T-cell (primary cell): ENCODE data around the gene TEX11. TPM values are rescaled to one million over a fixed set of nuclear protein-coding genes. Genes with fewer than 3 reads are reported as not detected.
"Not testable (repeated sequence)": the region's sequence is repeated elsewhere in the genome, so short reads cannot be mapped to it uniquely, and the experiment has no call there.

Source experiments
- ATAC-seq, 4 experiments: fragments of 200-7000 bp in 3 of 4; fragments of 150-1000 bp in 1 of 4; cut with Tn5 transposase; replicated peaks in 1 of 4; 1 replicate in 3 of 4; 2 replicates in 1 of 4; pipeline ENCODE4 v1.10.0; 2021; ENCODE audit warnings: moderate library complexity in 3 of 4, mild to moderate bottlenecking in 2 of 4, moderate number of reproducible peaks in 1 of 4
- CTCF ChIA-PET, 2 donors: fragments of 300-600 bp; sonication (Branson Sonifier 250); formaldehyde crosslinking; loops; one replicate each; lab custom pipeline; 2022; ENCODE audit warnings: antibody characterized with exemption in 2 of 2; lab: Charles Lee
- POLR2A ChIA-PET, 2 donors: fragments of 300-600 bp; sonication (Branson Sonifier 250); formaldehyde crosslinking; loops; one replicate each; lab custom pipeline; 2022; ENCODE audit warnings: antibody characterized with exemption in 2 of 2; lab: Charles Lee
- DNase-seq, 35 experiments: peaks; one replicate each; pipeline versions ENCODE4 v3.0.0 to v3.0.0-alpha.2; 2013 to 2023
- H3K27ac ChIP-seq: one replicate; pipeline ENCODE4 v1.5.1; 2013; ENCODE audit warnings: low read length
- H3K27me3 ChIP-seq, 2 experiments: replicated peaks in 1 of 2; 1 replicate in 1 of 2; 2 replicates in 1 of 2; pipeline versions ENCODE4 v1.6.1 to v1.7.0; 2013; ENCODE audit warnings: low read length in 1 of 2, mixed read lengths in 1 of 2; ENCODE audit not compliant: control insufficient read depth in 2 of 2, insufficient read depth in 2 of 2; ENCODE audit errors: extremely low read depth in 1 of 2
- H3K36me3 ChIP-seq, 2 donors: 1 replicate in 1 of 2; 2 replicates in 1 of 2; pipeline versions ENCODE4 v1.6.1 to v1.7.0; 2013; ENCODE audit warnings: low read length in 1 of 2; ENCODE audit not compliant: control insufficient read depth in 2 of 2, insufficient read depth in 1 of 2; ENCODE audit errors: extremely low read depth in 1 of 2
- H3K4me1 ChIP-seq, 2 experiments: 1 replicate in 1 of 2; 2 replicates in 1 of 2; pipeline versions ENCODE4 v1.6.1 to v1.7.0; 2013; ENCODE audit warnings: low read length in 2 of 2, mixed read lengths in 1 of 2; ENCODE audit not compliant: insufficient read depth in 2 of 2, control insufficient read depth in 1 of 2; ENCODE audit errors: extremely low read depth in 1 of 2
- H3K4me3 ChIP-seq, 2 donors: 1 replicate in 1 of 2; 2 replicates in 1 of 2; pipeline versions ENCODE4 v1.5.1 to v1.7.0; 2013; ENCODE audit warnings: mild to moderate bottlenecking in 2 of 2, low read length in 1 of 2, moderate library complexity in 1 of 2; ENCODE audit not compliant: control insufficient read depth in 1 of 2; ENCODE audit errors: extremely low read depth in 1 of 2
- H3K9me3 ChIP-seq: 2 replicates; pipeline ENCODE4 v1.7.0; 2013
- H3K27ac Mint-ChIP-seq, 2 donors: one replicate each; pipeline ENCODE4 v1.8.0; 2020 to 2021; ENCODE audit warnings: mild to moderate bottlenecking in 2 of 2, mixed read lengths in 2 of 2
- H3K27me3 Mint-ChIP-seq, 2 donors: one replicate each; pipeline ENCODE4 v1.8.0; 2021 to 2022; ENCODE audit warnings: mixed read lengths in 2 of 2
- H3K36me3 Mint-ChIP-seq: one replicate; pipeline ENCODE4 v1.8.0; 2021; ENCODE audit warnings: mixed read lengths
- H3K4me1 Mint-ChIP-seq, 3 donors: one replicate each; pipeline ENCODE4 v1.8.0; 2020 to 2022; ENCODE audit warnings: mixed read lengths in 3 of 3, mild to moderate bottlenecking in 1 of 3
- H3K4me3 Mint-ChIP-seq, 3 donors: one replicate each; pipeline ENCODE4 v1.8.0; 2020 to 2022; ENCODE audit warnings: mild to moderate bottlenecking in 3 of 3, mixed read lengths in 3 of 3, moderate library complexity in 3 of 3
- H3K9me3 Mint-ChIP-seq, 3 donors: one replicate each; pipeline ENCODE4 v1.8.0; 2020 to 2022; ENCODE audit warnings: mixed read lengths in 3 of 3
- WGBS: methylation state at CpG from one replicate; pipeline ENCODE4 v1.1.5; 2013; ENCODE audit warnings: missing lambda C conversion rate; ENCODE audit not compliant: insufficient coverage; 5-methylcytosine and 5-hydroxymethylcytosine counted together
- total RNA-seq, 35 experiments: library from RNA in 6 of 35; stranded (reverse) in 6 of 35; fragments of 120-200 nt in 1 of 35; gene quantifications; one replicate each; pipeline versions ENCODE4 v1.2.1 to v1.2.4 and lab custom pipeline; 2013 to 2026

TEX11 gene
- total RNA-seq, 5 donors from 2014 or later (not counting 1 experiment from before 2014, with no cell fraction given): not detected

DNA sequence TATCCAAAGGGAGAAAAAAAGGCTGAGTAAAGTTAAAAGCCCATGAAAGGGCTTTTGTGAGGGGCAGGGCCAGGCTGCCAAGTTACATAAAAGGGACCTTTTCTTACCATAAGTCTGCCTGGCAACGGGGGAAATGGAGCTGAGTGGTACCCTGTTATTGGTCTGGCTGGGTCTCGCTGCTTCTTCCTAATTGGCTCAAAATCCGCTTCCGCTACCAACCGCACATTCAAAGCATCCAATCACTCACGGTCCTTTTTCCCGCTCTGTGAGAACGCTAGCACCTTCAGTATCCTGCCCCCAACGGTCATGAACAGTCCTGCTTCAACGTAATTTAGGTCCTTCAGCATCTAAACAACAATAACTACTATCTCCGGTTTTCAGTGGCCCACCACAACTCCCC lies 611 bp downstream of the TEX11 start:
- Mint-ChIP-seq H3K4me1 (no peaks in the 10 kb centered on the region), H3K9me3 (no peaks in the 10 kb centered on the region), H3K4me3 (no peak overlapping the region), H3K36me3 (no peaks in the 10 kb centered on the region), H3K27ac (no peak overlapping the region), H3K27me3 (peaks cover 0 to 4% of the 10 kb centered on the region in 2 donors)
- 83% methylated on average over 10 of the region's 11 CpGs for WGBS
- H3K36me3 ChIP-seq: no peaks in the 10 kb centered on the region
- H3K4me3 ChIP-seq: no peak overlapping the region
- H3K27me3 ChIP-seq: no peaks in the 10 kb centered on the region
- no peaks in the 10 kb centered on the region for H3K4me1 ChIP-seq
- DNase-seq (no peak), ATAC-seq (no peak)
- no peaks in the 10 kb centered on the region for H3K9me3 ChIP-seq
- no peak overlapping the region for H3K27ac ChIP-seq
- ChIA-PET CTCF (no interaction called here), POLR2A (no interaction called here)

DNA sequence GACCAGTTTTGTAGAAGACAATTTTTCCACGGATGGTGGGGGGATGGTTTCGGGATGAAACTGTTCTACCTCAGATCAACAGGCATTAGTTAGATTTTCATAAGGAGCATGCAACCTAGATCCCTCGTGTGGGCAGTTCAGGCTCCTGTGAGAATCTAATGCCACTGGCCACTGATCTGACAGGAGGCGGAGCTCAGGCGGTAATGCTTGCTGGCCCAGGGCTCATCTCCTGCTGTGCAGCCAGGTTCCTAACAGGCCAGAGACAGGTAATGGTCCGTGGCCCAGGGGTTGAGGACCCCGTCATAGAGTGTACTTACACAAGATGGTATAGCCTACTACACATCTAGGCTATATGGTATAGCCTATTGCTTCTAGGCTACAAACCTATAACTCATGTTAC lies 7.0 kb downstream of the TEX11 start:
- no peaks in the 10 kb centered on the region for H3K9me3 Mint-ChIP-seq
- no peaks in the 10 kb centered on the region for H3K4me1 Mint-ChIP-seq
- no peaks in the 10 kb centered on the region for H3K36me3 ChIP-seq
- H3K27ac ChIP-seq: no peak overlapping the region
- ChIA-PET POLR2A (no interaction called here), CTCF (no interaction called here)
- no peak overlapping the region for H3K4me3 Mint-ChIP-seq
- no peaks in the 10 kb centered on the region for H3K27me3 ChIP-seq
- no peak overlapping the region for H3K27ac Mint-ChIP-seq
- no peaks in the 10 kb centered on the region for H3K9me3 ChIP-seq
- DNase-seq (no peak), ATAC-seq (no peak)
- no peak overlapping the region for H3K4me3 ChIP-seq
- 80% methylated on average over 1 of the region's 7 CpGs for WGBS
- H3K4me1 ChIP-seq: no peaks in the 10 kb centered on the region
- no peaks in the 10 kb centered on the region for H3K36me3 Mint-ChIP-seq
- no peaks in the 10 kb centered on the region for H3K27me3 Mint-ChIP-seq

DNA sequence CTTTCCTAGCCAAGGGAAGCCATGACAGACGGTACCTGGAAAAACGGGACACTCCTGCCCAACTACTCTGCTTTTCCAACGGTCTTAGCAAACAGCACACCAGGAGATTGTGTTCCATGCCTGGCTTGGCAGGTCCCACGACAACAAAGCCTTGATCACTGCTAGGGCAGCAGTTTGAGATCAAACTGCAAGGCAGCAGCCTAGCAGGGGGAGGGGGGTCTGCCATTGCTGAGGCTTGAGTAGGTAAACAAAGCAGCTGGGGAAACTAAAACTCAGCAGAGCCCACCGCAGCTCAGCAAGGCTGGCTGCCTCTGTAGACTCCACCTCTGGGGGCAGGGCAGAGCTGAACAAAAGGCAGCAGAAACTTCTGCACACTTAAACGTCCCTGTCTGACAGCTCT lies 18.1 kb downstream of the TEX11 start:
- H3K9me3 Mint-ChIP-seq, H3K4me1 ChIP-seq, H3K9me3 ChIP-seq, POLR2A ChIA-PET, CTCF ChIA-PET, H3K36me3 Mint-ChIP-seq, ATAC-seq, H3K27me3 ChIP-seq, H3K4me3 ChIP-seq, H3K4me3 Mint-ChIP-seq, H3K27ac Mint-ChIP-seq, H3K36me3 ChIP-seq, DNase-seq, H3K27ac ChIP-seq, H3K4me1 Mint-ChIP-seq: not testable (repeated sequence)
- peaks cover 8 to 41% of the 10 kb centered on the region in 2 donors for H3K27me3 Mint-ChIP-seq
- WGBS: 60% methylated on average over 1 of the region's 6 CpGs

DNA sequence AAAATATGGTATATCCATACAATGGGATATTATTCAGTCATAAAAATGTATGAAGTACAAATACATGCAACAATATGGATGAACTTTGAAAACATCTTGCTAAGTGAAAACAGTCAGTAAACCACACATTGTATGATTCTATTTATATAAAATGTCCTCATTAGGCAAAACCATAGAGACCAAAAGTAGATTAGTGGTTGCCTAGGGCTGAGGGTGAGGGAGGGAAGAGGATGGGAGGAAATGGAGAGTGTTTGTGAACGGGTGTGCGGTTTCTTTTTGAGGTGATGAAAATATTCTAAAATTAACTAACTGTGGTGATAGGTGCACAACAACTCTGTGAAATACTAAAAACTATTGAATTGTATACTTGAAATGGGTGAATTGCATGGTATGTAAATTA lies 29.6 kb downstream of the TEX11 start:
- H3K9me3 Mint-ChIP-seq: no peaks in the 10 kb centered on the region
- POLR2A ChIA-PET: no interaction called here
- H3K4me1 Mint-ChIP-seq: peaks cover 0 to 8% (median 3%) of the 10 kb centered on the region in 3 donors
- Histone ChIP-seq H3K4me1 (no peaks in the 10 kb centered on the region), H3K9me3 (no peaks in the 10 kb centered on the region), H3K27me3 (no peaks in the 10 kb centered on the region), H3K27ac (no peak overlapping the region), H3K4me3 (no peak overlapping the region), H3K36me3 (no peaks in the 10 kb centered on the region)
- ATAC-seq: no peak
- no peaks in the 10 kb centered on the region for H3K36me3 Mint-ChIP-seq
- peak in 1 of 35 experiments; percentile 5 for DNase-seq
- CTCF ChIA-PET: no interaction called here
- H3K27ac Mint-ChIP-seq: no peak overlapping the region
- no CpG with 5 or more reads among the region's 2 CpGs for WGBS
- peaks cover 2 to 5% of the 10 kb centered on the region in 2 donors for H3K27me3 Mint-ChIP-seq
- peak overlapping the region in 1 of 3 donors; percentile 21 for H3K4me3 Mint-ChIP-seq

DNA sequence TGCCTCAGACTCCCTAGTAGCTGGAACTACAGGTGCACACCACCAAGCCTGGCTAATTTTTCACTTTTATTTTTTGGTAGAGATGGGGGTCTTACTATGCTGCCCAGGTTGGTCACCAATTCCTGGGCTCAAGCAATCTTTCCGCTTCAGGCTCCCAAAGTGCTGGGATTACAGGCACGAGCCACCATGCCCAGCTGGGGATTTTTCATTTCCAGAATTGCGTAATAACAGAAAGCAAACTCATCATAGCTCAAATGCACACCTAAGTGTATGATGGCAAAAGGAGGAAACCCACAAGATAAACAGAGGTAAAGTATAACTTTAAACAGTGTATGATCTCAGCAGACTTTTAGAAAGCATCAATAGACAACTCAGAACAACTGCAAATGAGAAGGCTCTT lies 56.2 kb downstream of the TEX11 start:
- H3K4me1 Mint-ChIP-seq: no peaks in the 10 kb centered on the region
- H3K9me3 ChIP-seq: no peaks in the 10 kb centered on the region
- CTCF ChIA-PET: interaction anchor here in 1 of 2 donors (0.7 kb wide), 1 partner anchor 1425 kb away, joined by 3 read pairs; the partner anchor contains the start of gene RPS4X
- DNase-seq: no peak
- no peaks in the 10 kb centered on the region for H3K27me3 ChIP-seq
- no peaks in the 10 kb centered on the region for H3K9me3 Mint-ChIP-seq
- H3K36me3 Mint-ChIP-seq: no peaks in the 10 kb centered on the region
- no peaks in the 10 kb centered on the region for H3K36me3 ChIP-seq
- WGBS: no CpG with 5 or more reads among the region's 3 CpGs
- H3K4me3 ChIP-seq: no peak overlapping the region
- H3K4me1 ChIP-seq: no peaks in the 10 kb centered on the region
- H3K4me3 Mint-ChIP-seq: no peak overlapping the region
- POLR2A ChIA-PET: no interaction called here
- no peak overlapping the region for H3K27ac ChIP-seq
- H3K27ac Mint-ChIP-seq: no peak overlapping the region
- H3K27me3 Mint-ChIP-seq: peaks cover 0 to 21% of the 10 kb centered on the region in 2 donors
- ATAC-seq: no peak

DNA sequence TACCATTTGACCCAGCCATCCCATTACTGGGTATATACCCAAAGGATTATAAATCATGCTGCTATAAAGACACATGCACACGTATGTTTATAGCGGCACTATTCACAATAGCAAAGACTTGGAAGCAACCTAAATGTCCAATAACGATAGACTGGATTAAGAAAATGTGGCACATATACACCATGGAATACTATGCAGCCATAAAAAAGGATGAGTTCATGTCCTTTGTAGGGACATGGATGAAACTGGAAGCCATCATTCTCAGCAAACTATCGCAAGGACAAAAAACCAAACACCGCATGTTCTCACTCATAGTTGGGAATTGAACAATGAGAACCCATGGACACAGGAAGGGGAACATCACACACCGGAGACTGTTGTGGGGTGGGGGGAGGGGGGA lies 64.4 kb downstream of the TEX11 start:
- WGBS: no CpG with 5 or more reads among the region's 6 CpGs
- ATAC-seq: not testable (repeated sequence)
- CTCF ChIA-PET: interaction anchor here in 1 of 2 donors (0.7 kb wide), 1 partner anchor 75 kb away, joined by 3 read pairs; no protein-coding TSS in a partner anchor

DNA sequence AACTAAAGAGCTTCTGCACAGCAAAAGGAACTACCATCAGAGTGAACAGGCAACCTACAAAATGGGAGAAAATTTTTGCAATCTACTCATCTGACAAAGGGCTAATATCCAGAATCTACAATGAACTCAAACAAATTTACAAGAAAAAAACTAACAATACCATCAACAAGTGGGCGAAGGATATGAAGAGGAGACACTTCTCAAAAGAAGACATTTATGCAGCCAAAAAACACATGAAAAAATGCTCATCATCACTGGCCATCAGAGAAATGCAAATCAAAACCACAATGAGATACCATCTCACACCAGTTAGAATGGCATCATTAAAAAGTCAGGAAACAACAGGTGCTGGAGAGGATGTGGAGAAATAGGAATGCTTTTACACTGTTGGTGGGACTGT lies 64.9 kb downstream of the TEX11 start:
- H3K27ac ChIP-seq, H3K27ac Mint-ChIP-seq, CTCF ChIA-PET, H3K36me3 Mint-ChIP-seq, H3K4me3 ChIP-seq, H3K4me3 Mint-ChIP-seq, H3K9me3 Mint-ChIP-seq, H3K4me1 Mint-ChIP-seq, ATAC-seq, H3K27me3 ChIP-seq, H3K36me3 ChIP-seq, H3K9me3 ChIP-seq, POLR2A ChIA-PET, H3K4me1 ChIP-seq, DNase-seq: not testable (repeated sequence)
- peaks cover 0 to 11% of the 10 kb centered on the region in 2 donors for H3K27me3 Mint-ChIP-seq
- no CpG with 5 or more reads among the region's 1 CpG for WGBS

More for the DNA sequence above, 64.4 kb downstream of the TEX11 start:
- H3K4me1 Mint-ChIP-seq, H3K4me3 ChIP-seq, H3K9me3 Mint-ChIP-seq, H3K4me3 Mint-ChIP-seq, H3K27me3 ChIP-seq, H3K27ac ChIP-seq, DNase-seq, H3K36me3 ChIP-seq, POLR2A ChIA-PET, H3K27ac Mint-ChIP-seq, H3K9me3 ChIP-seq, H3K4me1 ChIP-seq, H3K36me3 Mint-ChIP-seq: not testable (repeated sequence)
- H3K27me3 Mint-ChIP-seq: peaks cover 0 to 11% of the 10 kb centered on the region in 2 donors
